ENCODE data around the gene PROSER2.

PROSER2 gene

GRCh38 chr10:11823122-11823988 lies at the start of gene PROSER2:
Gene PROSER2 (plus strand): TSS chr10:11823356. CDS start chr10:11852078, 28,722 bp downstream.
- no peak for FAIRE-seq

GRCh38 chr10:11773761-11774441 lies 49.3 kb upstream of the PROSER2 start:
- no peak for FAIRE-seq

- no peak for FAIRE-seq
Observed at GRCh38 chr10:11775412-11775811, 47.7 kb upstream of the PROSER2 start.

GRCh38 chr10:11776080-11776479 lies 47.1 kb upstream of the PROSER2 start:
- no peak for FAIRE-seq

- no peak for FAIRE-seq
Observed at GRCh38 chr10:11781114-11781513, 42.0 kb upstream of the PROSER2 start.

GRCh38 chr10:11782793-11783557 lies 40.2 kb upstream of the PROSER2 start:
- FAIRE-seq, result peak; percentile 97

- FAIRE-seq, result no peak
Observed at GRCh38 chr10:11783558-11783865, 39.6 kb upstream of the PROSER2 start.

- no peak for FAIRE-seq
Observed at GRCh38 chr10:11787374-11787773, 35.8 kb upstream of the PROSER2 start.

- no peak for FAIRE-seq
Observed at GRCh38 chr10:11787846-11788245, 35.3 kb upstream of the PROSER2 start.

GRCh38 chr10:11789306-11789705 lies 33.9 kb upstream of the PROSER2 start:
- FAIRE-seq, result no peak

- no peak for FAIRE-seq
Observed at GRCh38 chr10:11789956-11790355, 33.2 kb upstream of the PROSER2 start.

GRCh38 chr10:11793762-11794479 lies 29.2 kb upstream of the PROSER2 start:
- no peak for FAIRE-seq

- no peak for FAIRE-seq
Observed at GRCh38 chr10:11794566-11794965, 28.6 kb upstream of the PROSER2 start.

- no peak for FAIRE-seq
Observed at GRCh38 chr10:11795101-11795920, 27.8 kb upstream of the PROSER2 start.

- FAIRE-seq, result no peak
Observed at GRCh38 chr10:11796474-11796873, 26.7 kb upstream of the PROSER2 start.

- no peak for FAIRE-seq
Observed at GRCh38 chr10:11797281-11797680, 25.9 kb upstream of the PROSER2 start.

GRCh38 chr10:11797847-11798633 lies 25.1 kb upstream of the PROSER2 start:
- FAIRE-seq, result no peak

- no peak for FAIRE-seq
Observed at GRCh38 chr10:11798845-11799735, 24.1 kb upstream of the PROSER2 start.

- no peak for FAIRE-seq
Observed at GRCh38 chr10:11799736-11800080, 23.4 kb upstream of the PROSER2 start.

GRCh38 chr10:11804336-11804735 lies 18.8 kb upstream of the PROSER2 start:
- no peak for FAIRE-seq
